ENCODE results near the gene NTRK3.

The NTRK3 gene

DNA sequence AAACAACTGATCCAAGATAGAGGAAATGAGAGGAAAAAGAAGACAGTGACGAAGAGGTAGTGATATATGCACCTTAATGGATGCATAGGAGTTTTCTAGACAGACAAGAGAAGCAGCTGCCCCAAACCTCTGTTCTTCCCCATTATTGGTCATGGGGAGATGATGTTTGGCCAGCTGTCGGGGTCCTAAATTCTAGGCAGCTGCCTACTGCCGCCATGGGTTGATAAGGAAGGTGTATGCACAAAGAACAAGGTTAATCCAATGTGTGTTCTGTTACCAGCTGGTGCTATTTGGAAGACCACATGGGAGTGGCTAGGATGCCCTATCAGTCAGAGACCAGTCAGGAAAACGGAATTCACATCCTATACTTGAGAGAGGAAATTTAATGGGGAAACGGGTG is 47.4 kb downstream of the NTRK3 start:
- no peak for DNase-seq (ENCODE audit: extremely low read depth, low read depth)
- TF ChIP-seq, protein P1, sequence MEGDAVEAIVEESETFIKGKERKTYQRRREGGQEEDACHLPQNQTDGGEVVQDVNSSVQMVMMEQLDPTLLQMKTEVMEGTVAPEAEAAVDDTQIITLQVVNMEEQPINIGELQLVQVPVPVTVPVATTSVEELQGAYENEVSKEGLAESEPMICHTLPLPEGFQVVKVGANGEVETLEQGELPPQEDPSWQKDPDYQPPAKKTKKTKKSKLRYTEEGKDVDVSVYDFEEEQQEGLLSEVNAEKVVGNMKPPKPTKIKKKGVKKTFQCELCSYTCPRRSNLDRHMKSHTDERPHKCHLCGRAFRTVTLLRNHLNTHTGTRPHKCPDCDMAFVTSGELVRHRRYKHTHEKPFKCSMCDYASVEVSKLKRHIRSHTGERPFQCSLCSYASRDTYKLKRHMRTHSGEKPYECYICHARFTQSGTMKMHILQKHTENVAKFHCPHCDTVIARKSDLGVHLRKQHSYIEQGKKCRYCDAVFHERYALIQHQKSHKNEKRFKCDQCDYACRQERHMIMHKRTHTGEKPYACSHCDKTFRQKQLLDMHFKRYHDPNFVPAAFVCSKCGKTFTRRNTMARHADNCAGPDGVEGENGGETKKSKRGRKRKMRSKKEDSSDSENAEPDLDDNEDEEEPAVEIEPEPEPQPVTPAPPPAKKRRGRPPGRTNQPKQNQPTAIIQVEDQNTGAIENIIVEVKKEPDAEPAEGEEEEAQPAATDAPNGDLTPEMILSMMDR (IDR thresholded peaks at IDR 0.05; ENCODE audit: low read depth, low read length), result no peak

DNA sequence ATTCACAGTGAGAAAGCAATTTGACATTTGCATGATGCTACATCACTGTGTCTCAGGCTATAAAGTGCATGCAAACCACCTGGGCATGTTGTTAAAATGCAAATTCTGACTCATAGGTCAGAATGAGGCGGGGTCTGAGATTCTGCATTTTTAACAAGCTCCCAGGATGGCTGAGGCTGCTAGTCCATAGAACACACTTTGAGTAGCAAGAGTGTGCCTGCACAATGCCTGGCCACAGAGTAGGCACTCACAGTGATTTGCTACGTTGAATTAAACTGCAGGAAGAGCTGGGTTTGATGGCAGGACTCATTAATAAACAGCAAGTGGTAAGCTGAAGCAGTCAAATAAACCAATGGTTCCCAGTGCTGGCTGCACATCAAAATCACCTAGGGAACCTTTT is 48.1 kb downstream of the NTRK3 start:
- TF ChIP-seq, protein P1 (IDR thresholded peaks at IDR 0.05; ENCODE audit: low read depth, low read length), result no peak
- no peak for DNase-seq (ENCODE audit: extremely low read depth, low read depth)

DNA sequence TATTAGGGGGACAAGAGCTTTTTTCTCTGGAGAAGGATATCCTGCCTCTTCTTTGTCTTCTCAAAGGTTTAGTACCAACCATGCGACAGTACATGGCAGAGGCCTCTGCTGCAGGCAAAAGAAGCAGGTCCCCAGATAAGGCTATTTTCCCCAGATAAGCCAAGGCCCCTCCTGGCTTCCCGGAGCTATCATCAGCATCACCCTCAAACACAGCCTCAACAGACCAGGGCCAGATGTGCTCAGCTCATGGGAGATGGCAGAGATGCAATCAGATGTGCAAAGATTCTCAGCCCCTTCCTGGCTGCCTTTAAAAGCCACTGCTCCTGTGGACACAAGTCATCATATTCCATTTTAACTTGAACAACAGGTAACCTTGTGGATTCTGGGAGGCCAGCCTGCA is 49.0 kb downstream of the NTRK3 start:
- no peak for DNase-seq (ENCODE audit: extremely low read depth, low read depth)
- TF ChIP-seq, protein P1 (IDR thresholded peaks at IDR 0.05; ENCODE audit: low read depth, low read length), result no peak

DNA sequence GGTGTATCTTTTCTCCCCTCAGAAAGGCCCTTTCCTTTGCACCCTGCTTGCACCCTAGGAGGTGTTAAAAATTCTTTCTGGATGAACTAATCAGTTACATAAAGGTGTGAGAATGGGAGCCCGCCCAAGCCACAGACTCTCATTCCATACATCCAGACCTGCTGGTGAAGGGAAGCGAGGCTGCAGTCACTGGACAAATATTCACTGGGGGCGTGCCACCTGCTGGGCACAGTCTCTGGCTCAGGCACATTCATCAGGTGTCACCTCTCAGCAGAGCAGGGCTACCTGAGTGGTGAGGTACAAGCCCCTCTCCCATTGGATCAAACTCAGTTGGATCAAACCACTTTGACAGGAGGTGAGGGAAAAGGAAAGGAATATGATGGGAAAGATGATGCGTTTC is 52.0 kb downstream of the NTRK3 start:
- no peak for DNase-seq (ENCODE audit: extremely low read depth, low read depth)
- TF ChIP-seq, protein P1 (IDR thresholded peaks at IDR 0.05; ENCODE audit: low read depth, low read length), result no peak

DNA sequence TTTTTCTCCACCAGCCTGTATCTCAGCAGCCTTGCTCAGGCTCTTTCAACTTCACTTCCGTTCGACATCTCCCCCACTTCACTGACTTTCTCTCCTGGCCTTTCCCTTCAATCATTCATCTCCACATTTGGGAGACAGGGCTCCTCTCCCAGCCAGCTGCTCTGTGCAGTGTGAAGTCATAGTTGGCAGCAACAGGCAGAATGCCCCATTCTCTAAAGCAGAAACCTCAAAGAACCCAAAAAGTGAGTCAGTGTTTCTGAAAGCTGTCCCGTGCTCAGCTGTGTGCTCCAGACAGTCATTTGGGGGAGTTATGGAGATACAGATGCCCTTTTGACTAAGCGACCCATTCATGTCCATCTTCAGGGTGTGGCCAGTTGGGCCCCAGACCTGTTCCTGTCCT is 54.3 kb downstream of the NTRK3 start:
- no peak for DNase-seq (ENCODE audit: extremely low read depth, low read depth)
- TF ChIP-seq, protein P1 (IDR thresholded peaks at IDR 0.05; ENCODE audit: low read depth, low read length), result no peak

DNA sequence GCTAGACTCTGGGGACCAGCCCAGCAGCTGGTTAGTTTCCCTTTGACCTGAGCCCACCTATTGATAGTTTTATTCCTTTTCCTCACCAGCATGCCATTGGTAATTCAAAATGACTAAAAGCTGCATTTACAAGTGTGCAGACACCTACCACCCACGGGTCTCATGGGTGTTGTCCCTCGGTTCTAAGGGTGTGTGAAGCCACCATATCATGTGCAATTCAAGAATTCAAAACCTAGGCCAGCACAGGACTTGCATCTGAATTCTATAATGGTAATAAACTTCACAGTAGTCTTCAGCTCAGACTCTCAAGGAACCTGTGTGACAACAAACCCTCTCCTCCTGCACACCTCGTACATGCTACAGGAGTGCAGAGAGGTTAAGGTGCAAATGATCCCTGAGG is 55.3 kb downstream of the NTRK3 start:
- TF ChIP-seq, protein P1 (IDR thresholded peaks at IDR 0.05; ENCODE audit: low read depth, low read length), result no peak
- DNase-seq (ENCODE audit: extremely low read depth, low read depth), result no peak

DNA sequence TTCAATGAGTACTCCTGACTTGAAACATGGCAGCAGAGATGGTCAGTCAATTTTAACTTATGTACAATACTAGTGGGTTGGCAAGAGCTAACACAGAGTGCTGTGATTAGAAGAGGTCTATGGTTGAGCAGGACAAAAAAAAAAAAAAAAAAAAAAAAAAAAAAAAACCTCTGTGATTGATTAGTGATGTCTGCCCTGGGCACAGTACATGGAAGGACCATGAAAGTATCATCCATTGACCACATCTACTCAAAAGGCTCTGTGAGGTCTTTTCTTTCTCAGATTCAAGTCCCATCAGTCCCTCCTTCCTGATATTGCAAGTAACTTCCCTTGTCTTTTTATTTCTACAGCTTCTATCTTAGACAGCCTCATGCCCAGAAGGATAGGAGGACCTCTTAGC is 59.6 kb downstream of the NTRK3 start:
- DNase-seq (ENCODE audit: extremely low read depth, low read depth), result no peak
- TF ChIP-seq, protein P1 (IDR thresholded peaks at IDR 0.05; ENCODE audit: low read depth, low read length), result no peak

Data from AG09319 (cell line).